Measurements from ENCODE around the gene SEH1L. TPM values are rescaled to one million over a fixed set of nuclear protein-coding genes. Genes with fewer than 3 reads are reported as not detected.

SEH1L gene
- total RNA-seq, 4 donors from 2014 or later, result 9.4 to 29.1 (median 18.2) TPM

- Histone ChIP-seq H3K27me3 (no peaks in the 10 kb centered on the region), H3K9me3 (peaks cover 0 to under 1% of the 10 kb centered on the region in 2 donors), H3K36me3 (peaks cover 0 to 64% (median 27%) of the 10 kb centered on the region in 4 donors), H3K4me3 (no peak overlapping the region), H3K27ac (no peak overlapping the region), H3K4me1 (no peaks in the 10 kb centered on the region)
- 64 to 71% methylated on average over 2 of the region's 2 CpGs for WGBS, 2 donors (ENCODE audit: low coverage in 1 of 2)
- no peak for DNase-seq
- intact Hi-C loops (cut with DNase I; ENCODE audit: low total_unique reads), result no loop called here
- in situ Hi-C loops (cut with MboI; ENCODE audit: low pct_ligation_motif_present in 1 of 4, low pct_unique_long_range_greater_than_20kb in 1 of 4, low sequenced_read_pairs in 3 of 4), result no loop called here
- no peak for TF ChIP-seq POLR2A (IDR thresholded peaks at IDR 0.05)
- TF ChIP-seq, protein P1, sequence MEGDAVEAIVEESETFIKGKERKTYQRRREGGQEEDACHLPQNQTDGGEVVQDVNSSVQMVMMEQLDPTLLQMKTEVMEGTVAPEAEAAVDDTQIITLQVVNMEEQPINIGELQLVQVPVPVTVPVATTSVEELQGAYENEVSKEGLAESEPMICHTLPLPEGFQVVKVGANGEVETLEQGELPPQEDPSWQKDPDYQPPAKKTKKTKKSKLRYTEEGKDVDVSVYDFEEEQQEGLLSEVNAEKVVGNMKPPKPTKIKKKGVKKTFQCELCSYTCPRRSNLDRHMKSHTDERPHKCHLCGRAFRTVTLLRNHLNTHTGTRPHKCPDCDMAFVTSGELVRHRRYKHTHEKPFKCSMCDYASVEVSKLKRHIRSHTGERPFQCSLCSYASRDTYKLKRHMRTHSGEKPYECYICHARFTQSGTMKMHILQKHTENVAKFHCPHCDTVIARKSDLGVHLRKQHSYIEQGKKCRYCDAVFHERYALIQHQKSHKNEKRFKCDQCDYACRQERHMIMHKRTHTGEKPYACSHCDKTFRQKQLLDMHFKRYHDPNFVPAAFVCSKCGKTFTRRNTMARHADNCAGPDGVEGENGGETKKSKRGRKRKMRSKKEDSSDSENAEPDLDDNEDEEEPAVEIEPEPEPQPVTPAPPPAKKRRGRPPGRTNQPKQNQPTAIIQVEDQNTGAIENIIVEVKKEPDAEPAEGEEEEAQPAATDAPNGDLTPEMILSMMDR (IDR thresholded peaks at IDR 0.05), result no peak
- TF ChIP-seq EP300 (IDR thresholded peaks at IDR 0.05; ENCODE audit: low read depth), result no peak
- no peak for TF ChIP-seq POLR2AphosphoS5 (IDR thresholded peaks at IDR 0.05)
Observed at GRCh38 chr18:13017247-13017875, 69.5 kb downstream of the SEH1L start.

DNA sequence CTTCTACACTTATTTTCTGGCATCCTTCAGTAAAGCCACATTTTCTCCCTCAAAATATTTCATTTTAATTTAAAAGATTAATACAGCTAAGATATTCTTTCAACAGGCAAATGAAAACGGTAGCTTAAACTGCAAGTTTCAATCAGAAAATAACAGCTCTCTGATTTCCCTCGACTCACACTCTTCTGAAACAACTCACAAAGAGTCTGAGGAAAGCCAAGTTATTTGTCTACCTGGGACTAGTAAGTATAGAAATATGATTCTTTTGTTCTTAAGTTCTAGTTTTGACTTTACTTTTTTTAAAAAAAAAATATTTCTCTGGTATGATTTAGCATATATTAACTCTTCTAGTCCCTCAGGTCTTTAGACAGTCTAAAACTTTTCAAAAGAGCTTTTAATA is 70.6 kb downstream of the SEH1L start:
- no peak for DNase-seq
- H3K27me3 ChIP-seq, result no peaks in the 10 kb centered on the region
- H3K36me3 ChIP-seq, result peaks cover 0 to 63% (median 28%) of the 10 kb centered on the region in 4 donors
- intact Hi-C loops (cut with DNase I; ENCODE audit: low total_unique reads), result no loop called here
- peaks cover 4 to 8% of the 10 kb centered on the region in 2 donors for H3K9me3 ChIP-seq
- H3K4me1 ChIP-seq, result no peaks in the 10 kb centered on the region
- 70 to 80% methylated on average over 2 of the region's 2 CpGs for WGBS, 2 donors (ENCODE audit: low coverage in 1 of 2)
- H3K27ac ChIP-seq, result no peak overlapping the region
- no peak overlapping the region for H3K4me3 ChIP-seq
- TF ChIP-seq EP300 (IDR thresholded peaks at IDR 0.05; ENCODE audit: low read depth) (no peak), POLR2A (IDR thresholded peaks at IDR 0.05) (no peak), POLR2AphosphoS5 (IDR thresholded peaks at IDR 0.05) (no peak)
- TF ChIP-seq, protein P1 (IDR thresholded peaks at IDR 0.05), result no peak
- in situ Hi-C loops (cut with MboI; ENCODE audit: low pct_ligation_motif_present in 1 of 4, low pct_unique_long_range_greater_than_20kb in 1 of 4, low sequenced_read_pairs in 3 of 4), result no loop called here

DNA sequence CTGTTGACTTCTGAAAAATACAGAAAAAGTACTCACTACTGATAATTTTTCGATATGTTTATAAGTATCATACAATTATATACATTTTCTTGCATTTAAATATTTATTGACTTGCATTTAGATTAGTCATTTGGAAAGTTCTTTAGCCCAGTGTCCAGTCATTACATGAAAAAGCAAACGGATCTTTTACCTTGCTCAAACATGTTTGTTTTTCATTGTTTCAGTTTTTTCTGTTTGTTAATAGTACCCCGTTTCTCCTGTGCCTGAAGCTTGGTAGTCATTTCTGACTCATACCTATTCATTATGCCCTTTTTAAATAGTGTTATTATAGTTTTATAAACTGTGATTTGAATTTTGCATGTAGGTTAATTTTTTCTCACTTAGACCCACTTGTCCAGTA is 71.5 kb downstream of the SEH1L start:
- in situ Hi-C loops (cut with MboI; ENCODE audit: low pct_ligation_motif_present in 1 of 4, low pct_unique_long_range_greater_than_20kb in 1 of 4, low sequenced_read_pairs in 3 of 4), result no loop called here
- TF ChIP-seq POLR2A (IDR thresholded peaks at IDR 0.05), result no peak
- TF ChIP-seq, protein P1 (IDR thresholded peaks at IDR 0.05), result no peak
- TF ChIP-seq EP300 (IDR thresholded peaks at IDR 0.05; ENCODE audit: low read depth), result no peak
- no peak for TF ChIP-seq POLR2AphosphoS5 (IDR thresholded peaks at IDR 0.05)
- Histone ChIP-seq H3K27ac (no peak overlapping the region), H3K27me3 (no peaks in the 10 kb centered on the region), H3K36me3 (peaks cover 0 to 63% (median 31%) of the 10 kb centered on the region in 4 donors), H3K4me1 (no peaks in the 10 kb centered on the region), H3K4me3 (no peak overlapping the region), H3K9me3 (peaks cover 4 to 8% of the 10 kb centered on the region in 2 donors)
- DNase-seq, result no peak
- 71 to 73% methylated on average over 3 of the region's 3 CpGs for WGBS, 2 donors (ENCODE audit: low coverage in 1 of 2)
- intact Hi-C loops (cut with DNase I; ENCODE audit: low total_unique reads), result no loop called here

- in situ Hi-C loops (cut with MboI; ENCODE audit: low pct_ligation_motif_present in 1 of 4, low pct_unique_long_range_greater_than_20kb in 1 of 4, low sequenced_read_pairs in 3 of 4), result no loop called here
- H3K4me1 ChIP-seq, result no peaks in the 10 kb centered on the region
- H3K27ac ChIP-seq, result no peak overlapping the region
- H3K9me3 ChIP-seq, result peaks cover 4 to 8% of the 10 kb centered on the region in 2 donors
- no peaks in the 10 kb centered on the region for H3K27me3 ChIP-seq
- H3K4me3 ChIP-seq, result no peak overlapping the region
- intact Hi-C loops (cut with DNase I; ENCODE audit: low total_unique reads), result no loop called here
- peaks cover 0 to 53% (median 22%) of the 10 kb centered on the region in 4 donors for H3K36me3 ChIP-seq
- no peak for DNase-seq
- no peak for TF ChIP-seq POLR2AphosphoS5 (IDR thresholded peaks at IDR 0.05)
- TF ChIP-seq POLR2A (IDR thresholded peaks at IDR 0.05), result no peak
- TF ChIP-seq EP300 (IDR thresholded peaks at IDR 0.05; ENCODE audit: low read depth), result no peak
- TF ChIP-seq, protein P1 (IDR thresholded peaks at IDR 0.05), result no peak
Observed at GRCh38 chr18:13022644-13023043, 74.8 kb downstream of the SEH1L start.

Measured in transverse colon (tissue), 4 donors.